ENCODE results near the gene OST4.
A peak's percentile ranks its signal among the peaks of the same experiment; 100 is the strongest.

The OST4 gene

DNA sequence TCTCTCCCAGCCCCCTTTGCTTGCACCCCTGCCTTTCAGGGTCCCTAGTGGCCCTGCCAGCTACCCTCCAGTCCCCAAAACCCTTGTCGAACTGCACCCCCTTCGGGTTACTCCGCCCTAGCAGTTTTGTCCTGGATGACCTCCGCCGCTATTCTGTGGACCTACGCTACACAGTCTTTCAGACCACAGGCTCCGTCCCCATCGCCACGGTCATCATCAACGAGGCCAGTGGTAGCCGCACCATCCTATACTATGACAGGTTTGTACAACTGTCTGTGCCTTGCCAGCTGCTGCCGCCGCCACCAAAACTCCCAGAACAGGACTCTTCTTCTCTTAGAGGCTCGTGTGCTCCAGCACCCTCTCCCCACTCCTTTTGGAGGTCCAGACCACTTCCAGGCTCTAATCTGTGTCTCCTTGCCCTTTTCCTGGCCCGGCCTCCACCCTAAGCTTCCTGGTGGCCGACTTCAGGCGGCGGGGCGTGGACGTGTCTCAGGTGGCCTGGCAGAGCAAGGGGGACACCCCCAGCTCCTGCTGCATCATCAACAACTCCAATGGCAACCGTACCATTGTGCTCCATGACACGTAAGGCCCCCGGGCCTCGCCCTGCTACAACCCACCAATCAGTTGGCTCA is 23.0 kb upstream of the OST4 start:
- intact Hi-C loops (cut with DNase I), result loop anchor here (10.0 kb wide), 1 partner anchor 190 kb away; the partner anchor contains the start of gene TRIM54
- DNase-seq, result no peak

DNA sequence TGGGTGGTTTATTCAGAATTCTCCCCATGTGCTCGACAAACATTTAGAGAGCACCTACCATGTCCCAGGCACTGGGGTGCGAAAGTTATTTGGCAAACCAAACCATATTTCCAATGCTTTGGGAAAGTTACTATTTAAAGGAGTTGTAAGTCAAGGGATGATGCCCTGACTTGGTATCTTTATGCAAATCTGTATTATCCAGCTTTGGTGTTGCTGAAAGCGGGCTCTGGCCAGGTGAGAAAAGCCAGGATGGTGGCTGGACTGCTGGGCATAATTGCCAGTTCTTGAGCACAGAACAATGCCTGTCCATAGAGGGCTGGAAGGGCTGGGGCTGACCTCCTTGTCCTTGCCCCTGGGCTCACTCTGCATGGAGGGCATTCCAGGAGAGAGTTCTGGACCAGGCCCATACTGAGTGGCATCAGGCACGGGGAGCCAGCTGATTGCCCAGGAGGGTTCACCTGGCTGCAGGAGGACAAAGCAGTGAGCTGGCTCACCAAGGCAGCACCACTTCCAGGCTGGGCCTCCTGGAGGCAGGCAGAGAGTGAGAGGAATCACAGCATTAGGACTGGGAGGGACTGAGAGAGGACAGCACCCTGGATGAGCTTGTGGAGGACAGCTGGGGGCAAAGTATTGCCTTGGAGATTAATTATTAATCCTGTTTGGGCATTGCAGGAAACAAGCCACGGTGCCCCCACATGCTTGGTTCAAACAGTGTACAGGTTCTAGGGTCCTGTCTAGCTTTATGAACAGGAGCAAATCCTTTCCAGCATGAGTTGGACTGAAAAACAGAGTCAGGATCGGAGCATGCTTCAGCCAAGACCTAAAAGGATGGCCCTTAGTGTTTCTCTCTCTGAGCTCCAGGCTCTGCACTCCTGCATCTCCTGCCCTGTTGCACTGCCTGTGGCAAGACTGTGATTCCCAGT is 22.2 kb upstream of the OST4 start:
- intact Hi-C loops (cut with DNase I), result loop anchor here (10.0 kb wide), 1 partner anchor 191 kb away; the partner anchor contains the start of gene TRIM54
- DNase-seq, result no peak

DNA sequence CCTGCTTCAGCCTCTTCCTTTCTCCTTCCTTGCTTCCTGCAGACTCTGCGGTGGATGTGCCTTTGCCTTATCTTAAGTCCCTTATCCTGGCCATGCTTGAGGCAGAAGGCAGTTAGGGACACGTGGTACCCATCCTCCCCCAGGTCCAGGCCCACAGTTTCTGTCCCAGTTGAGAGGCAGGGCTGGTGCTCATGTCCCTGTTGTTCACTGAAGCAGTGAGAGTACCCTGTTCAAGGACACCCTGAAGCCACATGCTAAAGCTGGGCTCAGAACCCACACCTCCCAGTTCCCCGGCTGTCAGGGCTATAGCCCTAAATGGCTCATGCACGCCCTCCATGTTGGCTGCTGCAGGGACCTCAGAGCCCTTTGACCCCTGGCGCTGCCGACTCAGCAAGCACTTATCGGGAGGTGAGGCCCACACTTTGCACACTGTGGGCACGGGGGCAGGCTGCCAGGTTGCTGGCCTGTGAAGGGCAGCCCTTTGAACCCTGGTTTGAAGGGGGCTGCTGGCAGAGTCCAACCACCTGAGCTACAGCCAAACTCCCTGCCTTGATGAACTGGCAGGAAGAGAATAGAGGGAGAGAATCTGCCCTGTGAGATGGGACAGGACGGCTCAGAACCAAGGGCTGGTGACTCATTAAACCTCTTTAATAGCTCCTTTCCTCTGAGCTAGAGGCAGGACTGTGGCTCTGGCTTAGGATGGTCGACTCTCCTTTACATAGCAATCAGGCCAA is 21.4 kb upstream of the OST4 start:
- DNase-seq, result no peak
- intact Hi-C loops (cut with DNase I), result loop anchor here (10.0 kb wide), 1 partner anchor 192 kb away; the partner anchor contains the start of gene TRIM54

DNA sequence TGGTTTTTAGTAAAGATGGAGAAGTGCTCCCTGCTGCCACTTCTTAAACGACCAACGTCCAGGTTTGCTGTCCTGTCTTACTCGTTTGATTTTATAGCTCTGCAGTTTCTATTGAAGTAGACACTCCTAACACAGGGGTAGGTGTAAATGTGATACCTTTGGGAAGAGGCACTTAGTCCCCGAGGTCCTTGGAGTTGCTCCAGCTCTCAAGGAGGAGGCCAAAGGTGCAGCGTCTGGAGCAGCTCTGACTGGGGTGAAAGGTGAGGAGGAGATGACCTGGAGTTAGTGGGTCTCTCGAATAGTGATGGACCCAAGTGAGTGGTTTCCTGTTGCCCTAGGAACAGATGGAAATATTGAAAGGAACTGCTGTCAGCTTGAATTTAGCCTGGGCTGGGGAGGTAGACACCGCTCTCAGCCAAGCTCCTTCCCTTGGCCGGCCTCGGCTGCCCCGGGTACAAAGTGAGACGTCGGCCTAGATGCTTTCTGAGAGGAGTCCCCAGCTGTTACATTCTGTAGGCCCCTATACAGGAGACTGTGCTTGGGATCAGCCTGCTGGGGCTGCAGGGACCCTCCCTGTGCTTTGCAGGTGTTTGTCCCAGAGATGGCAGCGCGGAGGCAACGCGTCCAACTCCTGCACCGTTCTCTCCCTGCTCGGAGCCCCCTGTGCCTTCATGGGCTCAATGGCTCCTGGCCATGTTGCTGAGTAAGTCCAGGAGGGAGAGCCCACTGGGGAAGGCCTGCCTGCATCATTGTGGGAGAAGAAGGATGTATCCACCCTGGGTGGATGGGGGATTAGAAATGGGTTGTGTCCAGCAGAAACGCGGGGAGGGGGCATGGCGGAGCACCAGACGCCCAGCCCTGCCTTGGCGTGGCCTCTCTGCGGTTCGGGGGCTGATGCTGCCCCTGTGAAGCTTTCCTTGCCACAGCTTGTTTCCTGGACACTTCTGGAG is 20.6 kb upstream of the OST4 start:
- intact Hi-C loops (cut with DNase I), result loop anchor here (10.0 kb wide), 1 partner anchor 193 kb away; the partner anchor contains the start of gene TRIM54
- DNase-seq, result no peak

DNA sequence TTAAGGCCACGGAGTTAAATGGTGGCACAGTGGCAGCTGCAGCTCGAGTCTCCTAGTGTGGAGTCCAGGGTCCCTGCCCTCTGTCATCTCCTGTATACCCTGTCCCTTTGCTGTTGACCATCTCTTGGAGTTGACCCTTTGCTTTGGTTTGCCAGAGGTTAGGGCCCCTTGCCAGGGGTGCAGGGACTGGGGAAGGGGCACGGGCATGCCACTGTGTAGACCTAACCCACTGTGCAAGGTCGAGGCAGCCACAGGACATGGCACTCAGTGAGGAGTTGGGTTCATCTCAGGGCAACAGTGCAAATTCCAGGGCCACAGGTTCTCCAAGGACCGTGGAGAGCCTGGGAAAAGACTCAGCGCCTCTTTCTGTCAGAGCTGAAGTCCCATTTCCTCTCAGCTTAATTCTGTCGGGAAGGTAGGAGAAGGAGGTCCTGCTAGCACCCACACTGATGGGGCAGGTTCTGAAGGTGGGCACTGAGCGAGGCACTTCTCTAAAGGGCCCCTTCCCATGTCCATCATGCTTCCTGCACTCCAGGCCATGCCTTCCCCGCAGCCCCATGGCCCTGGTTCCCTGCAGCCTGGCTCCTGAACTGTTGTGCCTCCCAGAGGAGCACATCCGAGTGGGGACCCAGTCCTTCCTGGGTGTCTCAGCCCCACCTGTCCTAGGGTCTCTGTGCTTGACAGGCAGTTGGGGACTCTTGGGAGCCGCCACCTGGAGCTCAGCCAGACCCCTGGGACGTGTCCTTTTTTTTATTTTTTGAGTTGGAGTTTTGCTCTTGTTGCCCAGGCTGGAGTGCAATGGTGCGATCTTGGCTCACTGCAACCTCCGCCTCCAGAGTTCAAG is 17.9 kb upstream of the OST4 start:
- intact Hi-C loops (cut with DNase I), result loop anchor here (5.0 to 10.0 kb wide), 3 partner anchors 37 to 127 kb away; partner anchors contain the start of genes AGBL5 and TMEM214
- no peak for DNase-seq

DNA sequence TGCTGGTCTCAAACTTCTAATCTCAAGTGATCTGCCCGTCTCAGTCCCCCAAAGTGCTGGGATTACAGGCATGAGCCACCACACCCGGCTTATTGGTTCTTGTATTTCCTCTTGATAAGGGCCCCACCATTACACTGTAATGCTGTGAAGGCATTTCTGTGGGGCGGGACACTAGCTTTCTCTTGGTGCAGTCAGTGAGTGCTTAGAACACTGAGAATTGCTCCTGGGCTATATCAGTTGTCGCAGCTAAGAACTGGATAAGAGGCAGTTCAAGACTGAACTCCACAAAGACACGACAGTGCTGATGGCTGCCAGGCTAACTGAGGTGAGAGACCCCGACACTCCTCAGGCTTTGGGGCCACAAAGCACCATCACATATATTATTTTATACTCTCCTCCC is 17.2 kb upstream of the OST4 start:
- intact Hi-C loops (cut with DNase I), result loop anchor here (5.0 to 10.0 kb wide), 3 partner anchors 36 to 126 kb away; partner anchors contain the start of genes AGBL5 and TMEM214
- no peak for DNase-seq

DNA sequence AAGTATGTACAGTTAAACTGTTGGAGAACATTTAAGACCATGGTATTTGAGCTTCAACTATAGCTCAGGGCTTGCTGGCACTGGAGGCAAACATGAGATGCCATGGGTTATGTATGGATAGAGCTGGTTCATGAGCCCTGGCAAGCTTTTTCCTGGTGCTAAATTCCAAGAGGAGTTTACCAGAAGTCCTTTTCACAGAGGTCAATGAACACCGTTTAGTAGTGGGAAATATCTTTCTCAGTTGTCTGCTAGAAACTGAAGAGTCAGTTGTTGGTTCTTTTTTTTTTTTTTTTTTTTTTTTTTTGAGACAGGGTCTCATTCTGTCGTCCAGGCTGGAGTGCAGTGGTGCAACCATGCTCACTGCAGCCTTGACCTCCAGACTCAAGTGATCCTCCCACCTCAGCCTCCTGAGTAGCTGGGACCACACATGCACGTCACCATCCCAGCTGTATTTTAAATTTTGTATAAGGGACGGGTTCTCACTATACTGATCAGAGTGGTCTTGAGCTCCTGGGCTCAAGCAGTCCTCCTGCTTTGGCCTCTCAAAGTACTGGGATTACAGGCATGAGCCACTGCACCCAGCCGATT is 16.5 kb upstream of the OST4 start:
- intact Hi-C loops (cut with DNase I), result loop anchor here (5.0 to 10.0 kb wide), 3 partner anchors 36 to 126 kb away; partner anchors contain the start of genes AGBL5 and TMEM214

DNA sequence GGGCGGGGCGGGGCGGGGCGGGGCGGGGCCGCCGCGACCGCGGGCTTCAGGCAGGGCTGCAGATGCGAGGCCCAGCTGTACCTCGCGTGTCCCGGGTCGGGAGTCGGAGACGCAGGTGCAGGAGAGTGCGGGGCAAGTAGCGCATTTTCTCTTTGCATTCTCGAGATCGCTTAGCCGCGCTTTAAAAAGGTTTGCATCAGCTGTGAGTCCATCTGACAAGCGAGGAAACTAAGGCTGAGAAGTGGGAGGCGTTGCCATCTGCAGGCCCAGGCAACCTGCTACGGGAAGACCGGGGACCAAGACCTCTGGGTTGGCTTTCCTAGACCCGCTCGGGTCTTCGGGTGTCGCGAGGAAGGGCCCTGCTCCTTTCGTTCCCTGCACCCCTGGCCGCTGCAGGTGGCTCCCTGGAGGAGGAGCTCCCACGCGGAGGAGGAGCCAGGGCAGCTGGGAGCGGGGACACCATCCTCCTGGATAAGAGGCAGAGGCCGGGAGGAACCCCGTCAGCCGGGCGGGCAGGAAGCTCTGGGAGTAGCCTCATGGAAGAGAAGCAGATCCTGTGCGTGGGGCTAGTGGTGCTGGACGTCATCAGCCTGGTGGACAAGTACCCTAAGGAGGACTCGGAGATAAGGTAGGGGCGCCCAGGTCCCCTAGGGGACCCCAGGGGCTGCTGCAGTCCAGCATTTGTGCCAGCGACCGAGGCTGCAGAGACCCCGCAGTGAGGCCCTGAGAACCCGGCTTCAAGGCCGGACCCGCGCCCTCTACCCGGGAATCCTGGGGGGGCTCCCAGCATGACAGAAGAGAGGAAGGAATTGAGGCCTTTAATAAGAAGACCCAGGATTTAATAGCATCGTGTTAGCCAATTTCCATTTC is 15.5 kb upstream of the OST4 start, which contains the start of gene KHK:
KHK (plus strand) TSS at position 49 of the 870 bp plus-strand sequence; CDS start at position 537, 488 bp downstream.
- peak; percentile 35 to 85 (median 66) for DNase-seq
- intact Hi-C loops (cut with DNase I), result loop anchor here (5.0 to 10.0 kb wide), 3 partner anchors 35 to 125 kb away; partner anchors contain the start of genes AGBL5 and TMEM214

More for the DNA sequence above, 16.5 kb upstream of the OST4 start:
- DNase-seq, result no peak

DNA sequence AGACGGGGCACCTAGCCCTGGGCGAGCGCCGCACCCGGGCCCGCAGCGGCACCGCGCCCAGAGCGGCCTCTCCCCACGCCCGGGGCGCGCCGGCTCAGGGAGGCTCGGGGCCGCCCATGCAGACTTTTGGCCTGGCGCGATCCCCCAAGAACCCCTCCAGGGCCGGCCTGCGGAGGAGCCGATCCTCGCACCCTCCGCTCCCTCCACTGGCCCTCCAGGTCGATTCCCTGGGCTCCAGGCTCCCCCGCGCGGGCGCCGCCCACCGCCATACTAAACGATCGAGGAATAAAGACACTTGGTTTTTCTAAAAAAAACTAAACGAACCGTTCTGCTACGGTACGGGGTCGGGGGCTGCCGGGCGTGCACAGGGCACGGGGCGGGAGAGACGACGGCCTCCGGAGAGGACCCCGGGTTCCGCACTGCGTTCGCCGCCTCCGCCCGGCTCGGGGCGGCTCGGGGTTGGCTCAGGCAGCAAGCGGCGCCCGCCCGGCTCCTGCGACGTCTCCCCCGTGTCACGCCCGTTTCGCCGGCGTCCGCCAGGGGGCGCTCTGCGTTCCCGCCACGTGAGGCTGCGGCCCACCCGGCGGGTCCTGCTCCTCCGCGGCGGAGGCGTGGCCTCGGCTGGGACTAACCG is 14.8 kb upstream of the OST4 start:
- intact Hi-C loops (cut with DNase I), result loop anchor here (5.0 to 10.0 kb wide), 3 partner anchors 34 to 124 kb away; partner anchors contain the start of genes AGBL5 and TMEM214
- DNase-seq, result peak; percentile 86 to 99 (median 96)

DNA sequence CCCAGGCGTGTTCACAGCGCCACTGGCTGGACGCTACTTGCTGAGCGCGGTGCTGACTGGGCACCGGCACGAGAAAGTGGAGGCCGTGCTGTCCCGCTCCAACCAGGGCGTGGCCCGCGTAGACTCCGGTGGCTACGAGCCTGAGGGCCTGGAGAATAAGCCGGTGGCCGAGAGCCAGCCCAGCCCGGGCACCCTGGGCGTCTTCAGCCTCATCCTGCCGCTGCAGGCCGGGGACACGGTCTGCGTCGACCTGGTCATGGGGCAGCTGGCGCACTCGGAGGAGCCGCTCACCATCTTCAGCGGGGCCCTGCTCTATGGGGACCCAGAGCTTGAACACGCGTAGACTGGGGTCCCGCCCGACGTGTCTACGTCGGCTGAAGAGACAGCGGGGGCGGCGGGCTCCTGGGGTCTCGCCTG is 14.2 kb upstream of the OST4 start:
- DNase-seq, result peak; percentile 53 to 89 (median 72)
- intact Hi-C loops (cut with DNase I), result loop anchor here (5.0 to 10.0 kb wide), 3 partner anchors 33 to 123 kb away; partner anchors contain the start of genes AGBL5 and TMEM214

DNA sequence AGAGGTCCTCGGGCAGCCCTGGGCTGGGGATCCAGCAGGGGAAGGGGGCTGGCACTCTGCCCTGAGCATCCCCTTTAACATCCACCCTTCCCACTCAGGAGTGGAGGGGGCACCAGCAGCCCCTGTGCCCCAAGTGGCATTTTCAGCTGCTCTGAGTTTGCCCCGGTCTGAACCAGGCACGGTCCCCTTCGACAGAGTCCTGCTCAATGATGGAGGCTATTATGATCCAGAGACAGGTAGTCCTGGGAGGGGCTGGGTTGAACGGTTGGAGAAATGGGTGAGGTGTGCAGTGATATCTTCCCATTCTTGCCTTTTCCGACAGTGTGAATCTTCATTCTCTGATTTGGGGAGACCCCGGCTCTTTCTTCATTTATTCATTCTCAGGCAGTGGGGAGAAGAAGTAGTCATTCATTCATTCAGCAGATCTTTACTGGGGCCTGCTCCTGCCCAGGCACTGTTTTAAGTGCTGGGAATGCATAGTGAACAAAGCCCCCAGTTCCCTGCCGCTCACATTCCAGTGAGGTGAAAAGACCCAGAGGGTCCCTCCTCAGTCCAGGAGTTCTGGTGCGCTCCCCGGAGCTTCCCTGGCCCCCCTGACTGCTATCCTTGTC is 13.7 kb upstream of the OST4 start:
- no peak for DNase-seq
- intact Hi-C loops (cut with DNase I), result loop anchor here (5.0 to 10.0 kb wide), 3 partner anchors 33 to 123 kb away; partner anchors contain the start of genes AGBL5 and TMEM214

DNA sequence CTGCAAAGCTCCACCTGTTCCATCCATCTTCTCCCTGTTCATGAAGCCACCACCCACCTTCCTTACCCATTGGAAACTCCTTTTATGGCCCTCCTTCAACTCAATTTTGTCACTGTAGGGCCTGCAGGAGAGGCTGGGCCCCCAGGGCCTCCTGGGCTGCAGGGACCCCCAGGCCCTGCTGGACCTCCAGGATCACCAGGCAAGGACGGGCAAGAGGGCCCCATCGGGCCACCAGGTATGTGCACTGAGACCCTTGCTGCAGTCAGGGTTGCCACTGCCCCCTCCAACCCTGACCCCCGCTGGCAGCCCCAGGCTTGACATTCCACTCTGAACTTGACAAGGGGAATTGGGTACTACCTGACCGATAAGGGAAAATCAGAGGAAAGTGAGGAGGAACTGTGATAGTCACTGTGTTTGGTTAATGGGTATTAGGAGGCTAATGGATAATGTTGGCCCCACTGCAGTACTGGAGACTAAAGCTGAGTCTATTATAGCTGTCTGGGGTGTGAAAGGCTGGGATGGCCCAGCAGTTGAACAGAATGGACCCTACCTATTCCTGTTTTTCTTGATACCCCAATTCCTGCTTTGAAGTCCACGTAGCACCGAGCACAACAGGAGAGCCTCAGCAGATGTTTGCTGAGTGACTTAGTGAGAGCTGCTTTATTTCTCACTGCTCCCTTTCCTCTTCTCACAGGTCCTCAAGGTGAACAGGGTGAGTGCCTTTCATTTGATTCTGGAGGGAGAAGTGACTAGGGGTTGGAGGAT is 13.0 kb upstream of the OST4 start:
- intact Hi-C loops (cut with DNase I), result loop anchor here (5.0 to 10.0 kb wide), 3 partner anchors 32 to 122 kb away; partner anchors contain the start of genes AGBL5 and TMEM214
- peak in 1 of 42 donors; percentile 26 for DNase-seq
